Hepatocyte (in vitro differentiated cells): ENCODE measurements around the gene A3GALT2. TPM values are rescaled to one million over a fixed set of nuclear protein-coding genes. Genes with fewer than 3 reads are reported as not detected.

Experiments used
- DNase-seq: peaks from one replicate; pipeline ENCODE4 v3.0.0-alpha.2; 2016; ENCODE audit warnings: low spot score
- H2AFZ ChIP-seq: fragments of 200-600 bp; sonication (generic); 2 replicates; pipeline ENCODE4 v1.6.0; 2016; ENCODE audit warnings: antibody characterized with exemption, mild to moderate bottlenecking
- H3K27ac ChIP-seq: fragments of 200-600 bp; sonication (generic); 2 replicates; pipeline ENCODE4 v1.5.1; 2016; ENCODE audit warnings: mild to moderate bottlenecking
- H3K27me3 ChIP-seq: fragments of 200-600 bp; sonication (generic); 2 replicates; pipeline ENCODE4 v1.6.1; 2016
- H3K36me3 ChIP-seq: fragments of 200-600 bp; sonication (generic); replicated peaks from 2 replicates; pipeline ENCODE4 v1.5.1; 2016; ENCODE audit warnings: low read depth; ENCODE audit not compliant: insufficient read depth
- H3K4me1 ChIP-seq: fragments of 200-600 bp; sonication (generic); 2 replicates; pipeline ENCODE4 v1.5.1; 2016; ENCODE audit warnings: mild to moderate bottlenecking, moderate library complexity; ENCODE audit not compliant: insufficient read depth
- H3K4me2 ChIP-seq: fragments of 200-600 bp; sonication (generic); 2 replicates; pipeline ENCODE4 v1.6.0; 2016
- H3K4me3 ChIP-seq: fragments of 200-600 bp; sonication (generic); 2 replicates; pipeline ENCODE4 v1.5.1; 2016; ENCODE audit warnings: mild to moderate bottlenecking
- H3K79me2 ChIP-seq: fragments of 200-600 bp; sonication (generic); 2 replicates; pipeline ENCODE4 v1.6.0; 2017; ENCODE audit warnings: mild to moderate bottlenecking
- H3K9me2 ChIP-seq: fragments of 200-600 bp; sonication (generic); replicated peaks from 2 replicates; pipeline ENCODE4 v1.6.0; 2017; ENCODE audit warnings: mild to moderate bottlenecking; ENCODE audit not compliant: insufficient read depth
- H3K9me3 ChIP-seq: fragments of 200-600 bp; sonication (generic); 2 replicates; pipeline ENCODE4 v1.5.1; 2016; ENCODE audit warnings: low read depth, mild to moderate bottlenecking
- H4K20me1 ChIP-seq: fragments of 200-600 bp; sonication (generic); 2 replicates; pipeline ENCODE4 v1.6.0; 2016; ENCODE audit warnings: mild to moderate bottlenecking; ENCODE audit not compliant: insufficient read depth, poor library complexity, severe bottlenecking
- EZH2 ChIP-seq: fragments of 200-600 bp; sonication (generic); IDR thresholded peaks from 2 replicates; pipeline ENCODE4 v1.6.1; 2016; ENCODE audit warnings: antibody characterized with exemption, mild to moderate bottlenecking, borderline replicate concordance
- EZH2phosphoT487 ChIP-seq: fragments of 200-600 bp; sonication (generic); IDR thresholded peaks from one replicate; pipeline ENCODE4 v1.6.1; 2018; ENCODE audit warnings: antibody characterized with exemption, mild to moderate bottlenecking, low read depth, moderate library complexity; ENCODE audit not compliant: unreplicated experiment, severe bottlenecking
- WGBS: methylation state at CpG from one replicate; pipeline ENCODE4 v1.1.6; 2016; ENCODE audit warnings: low lambda C conversion rate; ENCODE audit errors: missing lambda C conversion rate; 5-methylcytosine and 5-hydroxymethylcytosine counted together
- polyA plus RNA-seq: library from polyadenylated mRNA; unstranded; fragments of >200 nt; fragmentation: Nextera tagmentation; extraction: Ambion mirVana; gene quantifications from 2 replicates; pipeline ENCODE4 v1.2.1, GENCODE V29; 2016
- total RNA-seq: library from RNA; depleted of rRNA; stranded (reverse); fragments of >200 nt; gene quantifications from 2 replicates; pipeline ENCODE4 v1.2.3, GENCODE V29; 2014
- TF ChIP-seq, protein P1 (sequence below): fragments of 200-600 bp; sonication (generic); IDR thresholded peaks from 2 replicates; pipeline ENCODE4 v1.5.1; 2016; ENCODE audit warnings: antibody characterized with exemption, mild to moderate bottlenecking; ENCODE audit not compliant: poor library complexity

A3GALT2 gene
- not detected in 2 replicates for total RNA-seq
- not detected in 2 replicates for polyA plus RNA-seq

DNA sequence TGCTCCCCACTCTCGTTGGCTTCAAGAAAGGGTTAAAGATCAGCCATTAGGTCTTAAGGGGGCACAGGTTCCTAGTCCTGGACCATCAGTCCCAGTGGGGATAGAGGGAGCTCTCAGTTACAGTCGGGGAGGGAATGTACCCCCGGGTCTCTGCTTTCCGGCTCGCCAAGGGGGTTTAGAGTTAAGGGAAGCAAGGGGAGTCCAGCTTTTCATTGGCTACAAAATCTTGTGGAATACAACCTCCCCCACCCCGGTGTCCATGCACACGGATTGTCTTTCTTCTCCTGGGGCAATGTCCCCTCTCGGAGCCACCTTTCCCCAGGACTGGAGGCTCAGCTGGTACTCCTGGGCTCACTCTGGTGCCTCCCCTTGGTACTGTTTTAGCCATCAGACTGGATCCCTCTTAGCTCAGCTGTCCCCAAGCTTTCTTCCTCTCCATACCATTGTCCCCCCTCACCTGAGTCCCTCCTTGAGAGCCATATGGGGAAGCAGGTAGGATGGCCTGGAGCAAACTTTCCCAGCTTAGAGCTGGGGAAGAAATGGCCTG is at the start of gene A3GALT2:
TSS of gene A3GALT2 (minus strand) at position 480 of the 547 bp plus-strand sequence. CDS start at position 480, 0 bp downstream.
- H3K9me2 ChIP-seq, result no peaks in the 10 kb centered on the region
- no peak within 1 kb of the TSS for H3K27ac ChIP-seq
- H4K20me1 ChIP-seq, result no peaks in the 10 kb centered on the region
- peaks cover 6% of the 10 kb centered on the region for H3K36me3 ChIP-seq
- H3K4me1 ChIP-seq, result no peaks in the 10 kb centered on the region
- H3K4me2 ChIP-seq, result no peak within 1 kb of the TSS
- no peaks in the 10 kb centered on the region for H3K27me3 ChIP-seq
- WGBS, result 85% methylated on average over 8 of the region's 8 CpGs
- H2AFZ ChIP-seq, result no peak within 1 kb of the TSS
- H3K9me3 ChIP-seq, result no peaks in the 10 kb centered on the region
- no peak for DNase-seq
- no peak within 1 kb of the TSS for H3K4me3 ChIP-seq
- TF ChIP-seq EZH2phosphoT487 (no peak), EZH2 (no peak)
- TF ChIP-seq, protein P1, sequence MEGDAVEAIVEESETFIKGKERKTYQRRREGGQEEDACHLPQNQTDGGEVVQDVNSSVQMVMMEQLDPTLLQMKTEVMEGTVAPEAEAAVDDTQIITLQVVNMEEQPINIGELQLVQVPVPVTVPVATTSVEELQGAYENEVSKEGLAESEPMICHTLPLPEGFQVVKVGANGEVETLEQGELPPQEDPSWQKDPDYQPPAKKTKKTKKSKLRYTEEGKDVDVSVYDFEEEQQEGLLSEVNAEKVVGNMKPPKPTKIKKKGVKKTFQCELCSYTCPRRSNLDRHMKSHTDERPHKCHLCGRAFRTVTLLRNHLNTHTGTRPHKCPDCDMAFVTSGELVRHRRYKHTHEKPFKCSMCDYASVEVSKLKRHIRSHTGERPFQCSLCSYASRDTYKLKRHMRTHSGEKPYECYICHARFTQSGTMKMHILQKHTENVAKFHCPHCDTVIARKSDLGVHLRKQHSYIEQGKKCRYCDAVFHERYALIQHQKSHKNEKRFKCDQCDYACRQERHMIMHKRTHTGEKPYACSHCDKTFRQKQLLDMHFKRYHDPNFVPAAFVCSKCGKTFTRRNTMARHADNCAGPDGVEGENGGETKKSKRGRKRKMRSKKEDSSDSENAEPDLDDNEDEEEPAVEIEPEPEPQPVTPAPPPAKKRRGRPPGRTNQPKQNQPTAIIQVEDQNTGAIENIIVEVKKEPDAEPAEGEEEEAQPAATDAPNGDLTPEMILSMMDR, result no peak
- H3K79me2 ChIP-seq, result no peaks in the 10 kb centered on the region

DNA sequence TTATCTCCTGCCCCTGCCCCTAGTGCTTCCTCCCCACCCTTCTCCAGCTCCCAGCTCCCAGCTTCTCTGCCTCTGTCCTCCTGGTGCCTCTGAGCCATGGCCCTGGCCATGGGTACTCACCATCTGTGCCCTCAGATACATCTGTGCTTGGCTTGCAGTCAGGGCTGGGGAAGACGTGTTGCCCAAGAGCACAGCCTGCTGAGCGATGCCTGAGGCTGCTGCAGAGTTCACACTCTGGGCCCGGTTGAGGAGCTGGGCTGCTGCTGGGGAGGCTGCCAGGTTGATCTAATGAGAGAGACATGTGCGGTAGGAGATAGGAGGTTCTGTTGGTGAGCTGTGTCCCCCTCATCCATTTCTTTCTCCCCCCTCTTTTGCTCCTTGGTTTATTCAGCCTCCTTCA is 49.4 kb upstream of the A3GALT2 start:
- Histone ChIP-seq H3K79me2 (no peaks in the 10 kb centered on the region), H4K20me1 (no peaks in the 10 kb centered on the region), H3K36me3 (no peaks in the 10 kb centered on the region), H3K4me3 (no peak overlapping the region), H3K4me1 (peaks cover 9% of the 10 kb centered on the region), H3K27ac (no peak overlapping the region), H3K4me2 (no peak overlapping the region), H2AFZ (no peak overlapping the region), H3K27me3 (no peaks in the 10 kb centered on the region), H3K9me2 (no peaks in the 10 kb centered on the region), H3K9me3 (no peaks in the 10 kb centered on the region)
- 70% methylated on average over 4 of the region's 4 CpGs for WGBS
- TF ChIP-seq EZH2phosphoT487 (no peak), EZH2 (no peak)
- TF ChIP-seq, protein P1, result no peak
- no peak for DNase-seq

DNA sequence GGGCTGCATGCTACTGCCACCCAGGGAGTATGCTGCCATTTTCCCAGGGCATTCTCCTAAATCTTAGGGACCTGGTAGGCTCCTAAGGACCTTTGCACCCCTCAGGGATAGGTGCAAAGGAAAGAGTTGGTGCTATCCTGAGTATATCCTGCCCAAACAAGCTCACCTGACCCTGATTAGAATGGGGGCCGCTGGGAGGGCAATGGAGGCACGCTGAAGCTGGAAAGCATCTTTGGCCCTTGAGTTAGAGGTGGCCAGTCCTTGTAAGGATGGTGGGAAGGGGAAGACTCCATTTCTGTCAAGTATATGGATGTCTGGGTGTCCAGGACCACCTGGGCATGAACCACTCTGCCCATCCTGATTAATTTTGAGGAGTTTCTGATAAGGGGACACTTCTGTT is 48.9 kb upstream of the A3GALT2 start:
- Histone ChIP-seq H3K9me2 (no peaks in the 10 kb centered on the region), H3K4me2 (no peak overlapping the region), H4K20me1 (no peaks in the 10 kb centered on the region), H3K4me3 (no peak overlapping the region), H3K27ac (no peak overlapping the region), H3K79me2 (no peaks in the 10 kb centered on the region), H3K4me1 (peaks cover 15% of the 10 kb centered on the region), H3K9me3 (no peaks in the 10 kb centered on the region), H3K27me3 (no peaks in the 10 kb centered on the region), H3K36me3 (no peaks in the 10 kb centered on the region), H2AFZ (no peak overlapping the region)
- TF ChIP-seq, protein P1, result no peak
- TF ChIP-seq EZH2 (no peak), EZH2phosphoT487 (no peak)
- no peak for DNase-seq
- WGBS, result 94% methylated on average over 2 of the region's 2 CpGs

DNA sequence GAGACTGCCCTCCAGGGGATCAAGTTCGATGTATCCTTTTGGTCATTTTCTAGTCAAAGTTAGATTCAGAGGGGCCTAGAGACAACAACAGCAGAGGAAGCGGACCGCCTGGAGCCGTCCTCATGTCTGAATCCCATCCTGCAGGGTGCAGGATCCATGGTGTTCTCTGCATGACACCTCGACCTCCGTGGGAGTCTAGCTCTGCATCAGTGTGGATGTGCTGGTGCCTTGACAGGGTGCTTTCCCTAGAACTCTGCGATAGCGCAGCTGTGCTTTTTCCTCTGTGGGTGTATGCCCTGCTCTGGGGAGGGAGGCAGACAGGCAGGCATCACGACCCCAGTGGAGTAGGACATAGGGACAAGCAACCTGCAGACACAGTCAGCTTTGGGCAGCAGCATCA is 48.2 kb upstream of the A3GALT2 start:
- Histone ChIP-seq H3K27ac (no peak overlapping the region), H3K4me2 (no peak overlapping the region), H3K9me3 (no peaks in the 10 kb centered on the region), H4K20me1 (no peaks in the 10 kb centered on the region), H3K4me3 (no peak overlapping the region), H2AFZ (no peak overlapping the region), H3K27me3 (no peaks in the 10 kb centered on the region), H3K36me3 (no peaks in the 10 kb centered on the region), H3K4me1 (peaks cover 20% of the 10 kb centered on the region), H3K79me2 (no peaks in the 10 kb centered on the region), H3K9me2 (no peaks in the 10 kb centered on the region)
- TF ChIP-seq, protein P1, result no peak
- no peak for TF ChIP-seq EZH2phosphoT487
- no peak for TF ChIP-seq EZH2
- DNase-seq, result no peak
- WGBS, result 93% methylated on average over 9 of the region's 9 CpGs
